T-helper 1 cell treated with Interleukin-12 subunit alpha and Interleukin-12 subunit beta and Interleukin-4 antibody, amounts not matched to agents 30 μg/mL and 1 μg/mL, for 36 hours (primary cell): ENCODE measurements around the gene ACOT13.
"Not testable (repeated sequence)": the region's sequence is repeated elsewhere in the genome, so short reads cannot be mapped to it uniquely, and the experiment has no call there.

ENCODE experiments used
- H3K27ac Mint-ChIP-seq: one replicate; pipeline ENCODE4 v1.8.0; 2021; ENCODE audit warnings: mild to moderate bottlenecking, mixed read lengths
- H3K27me3 Mint-ChIP-seq: one replicate; pipeline ENCODE4 v1.8.0; 2021; ENCODE audit warnings: low read depth, mixed read lengths
- H3K36me3 Mint-ChIP-seq: one replicate; pipeline ENCODE4 v1.8.0; 2021; ENCODE audit warnings: low read depth, mixed read lengths
- H3K4me1 Mint-ChIP-seq: one replicate; pipeline ENCODE4 v1.8.0; 2021; ENCODE audit warnings: low read depth, mixed read lengths
- H3K4me3 Mint-ChIP-seq: one replicate; pipeline ENCODE4 v1.8.0; 2021; ENCODE audit warnings: mild to moderate bottlenecking, moderate library complexity, mixed read lengths
- H3K9me3 Mint-ChIP-seq: one replicate; pipeline ENCODE4 v1.8.0; 2021; ENCODE audit warnings: mixed read lengths

The ACOT13 gene

GRCh38 chr6:24666641-24667377 lies at the start of gene ACOT13, which contains the start of gene TDP2:
Gene ACOT13 (plus strand): TSS chr6:24667077. CDS start chr6:24667264, 187 bp downstream.
Gene TDP2 (minus strand): TSS chr6:24666899. CDS start chr6:24666862, 37 bp downstream.
- H3K4me1 Mint-ChIP-seq: peaks cover 40% of the 10 kb centered on the region
- peak within 1 kb of the TSS; percentile 99 for H3K27ac Mint-ChIP-seq
- no peaks in the 10 kb centered on the region for H3K27me3 Mint-ChIP-seq
- peaks cover 28% of the 10 kb centered on the region for H3K9me3 Mint-ChIP-seq
- H3K4me3 Mint-ChIP-seq: peak within 1 kb of the TSS; percentile 98
- H3K36me3 Mint-ChIP-seq: peaks cover 49% of the 10 kb centered on the region

DNA sequence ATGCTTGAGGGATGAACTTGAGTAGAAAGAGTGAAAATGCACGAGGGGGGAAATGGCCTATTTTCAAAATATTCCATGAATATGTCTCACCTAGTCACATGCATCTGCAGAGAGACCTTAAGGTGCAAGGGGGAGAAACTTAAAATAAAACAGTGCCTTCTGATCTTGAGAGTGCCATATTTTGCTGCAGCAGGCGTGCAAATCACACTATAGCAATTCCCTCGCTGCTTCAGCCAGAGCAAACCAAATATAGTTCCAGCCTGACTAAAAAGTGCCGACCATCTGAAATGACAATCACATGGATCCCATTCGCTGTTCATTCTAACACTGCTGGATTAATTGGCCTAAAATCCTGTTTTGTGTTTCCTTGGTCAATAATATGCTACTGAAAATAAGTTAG lies 47.2 kb upstream of the ACOT13 start:
- H3K27me3 Mint-ChIP-seq: peaks cover 8% of the 10 kb centered on the region
- H3K9me3 Mint-ChIP-seq: no peaks in the 10 kb centered on the region
- H3K27ac Mint-ChIP-seq: no peak overlapping the region
- no peaks in the 10 kb centered on the region for H3K36me3 Mint-ChIP-seq
- H3K4me1 Mint-ChIP-seq: no peaks in the 10 kb centered on the region
- H3K4me3 Mint-ChIP-seq: no peak overlapping the region

DNA sequence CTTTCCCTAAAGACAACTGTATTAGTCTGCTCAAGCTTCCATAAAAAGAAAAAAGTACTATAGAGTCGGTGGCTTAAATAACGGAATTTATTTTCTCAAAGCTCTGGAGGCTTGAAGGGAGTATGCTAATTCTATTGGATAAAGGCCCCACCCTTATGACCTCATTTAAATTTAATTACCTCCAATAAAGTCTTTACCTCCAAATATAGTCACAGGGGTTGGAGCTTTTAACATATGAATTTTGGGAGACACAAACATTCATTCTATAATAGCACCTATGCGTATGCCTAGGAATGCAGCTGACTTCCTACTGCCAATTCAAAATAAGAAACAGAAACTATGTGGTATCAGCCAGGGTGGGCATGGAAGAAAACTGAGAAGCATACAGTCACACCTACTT lies 46.2 kb upstream of the ACOT13 start:
- Mint-ChIP-seq H3K4me3 (no peak overlapping the region), H3K27me3 (peaks cover 7% of the 10 kb centered on the region), H3K9me3 (no peaks in the 10 kb centered on the region), H3K4me1 (no peaks in the 10 kb centered on the region), H3K36me3 (no peaks in the 10 kb centered on the region), H3K27ac (no peak overlapping the region)

DNA sequence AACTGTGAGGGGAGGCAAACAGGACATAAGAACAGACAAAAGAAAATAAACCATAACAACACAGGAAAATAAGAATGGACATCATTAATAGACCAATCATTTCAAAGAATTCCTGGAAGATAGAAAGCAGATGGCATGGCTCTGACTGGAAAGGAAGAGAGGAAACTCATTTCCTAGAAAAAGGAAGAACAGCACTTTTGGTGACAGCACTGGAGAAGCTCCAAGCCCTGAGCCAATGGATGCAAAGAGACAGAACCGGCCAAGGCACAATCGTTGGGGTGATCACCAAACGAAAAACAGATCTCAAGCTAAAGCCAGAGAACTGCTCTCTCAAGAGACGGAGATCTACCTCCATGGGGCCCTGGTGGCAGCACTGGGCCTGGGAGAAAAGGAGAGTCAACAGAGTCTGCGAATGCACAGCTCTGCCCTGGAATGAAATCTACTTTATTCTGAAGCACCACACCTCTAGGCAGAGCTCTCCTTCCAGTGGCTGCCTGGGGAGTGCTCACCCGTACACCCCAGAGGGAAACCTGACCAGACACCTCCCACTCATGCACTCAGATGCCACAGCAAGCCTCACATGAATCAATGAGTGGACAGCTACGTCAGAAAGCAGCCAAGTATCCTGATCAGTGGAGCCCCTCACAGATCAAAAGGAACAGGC lies 45.1 kb upstream of the ACOT13 start:
- Mint-ChIP-seq H3K27me3 (peaks cover 10% of the 10 kb centered on the region), H3K9me3 (no peaks in the 10 kb centered on the region), H3K27ac (no peak overlapping the region), H3K4me1 (no peaks in the 10 kb centered on the region), H3K36me3 (no peaks in the 10 kb centered on the region), H3K4me3 (no peak overlapping the region)

DNA sequence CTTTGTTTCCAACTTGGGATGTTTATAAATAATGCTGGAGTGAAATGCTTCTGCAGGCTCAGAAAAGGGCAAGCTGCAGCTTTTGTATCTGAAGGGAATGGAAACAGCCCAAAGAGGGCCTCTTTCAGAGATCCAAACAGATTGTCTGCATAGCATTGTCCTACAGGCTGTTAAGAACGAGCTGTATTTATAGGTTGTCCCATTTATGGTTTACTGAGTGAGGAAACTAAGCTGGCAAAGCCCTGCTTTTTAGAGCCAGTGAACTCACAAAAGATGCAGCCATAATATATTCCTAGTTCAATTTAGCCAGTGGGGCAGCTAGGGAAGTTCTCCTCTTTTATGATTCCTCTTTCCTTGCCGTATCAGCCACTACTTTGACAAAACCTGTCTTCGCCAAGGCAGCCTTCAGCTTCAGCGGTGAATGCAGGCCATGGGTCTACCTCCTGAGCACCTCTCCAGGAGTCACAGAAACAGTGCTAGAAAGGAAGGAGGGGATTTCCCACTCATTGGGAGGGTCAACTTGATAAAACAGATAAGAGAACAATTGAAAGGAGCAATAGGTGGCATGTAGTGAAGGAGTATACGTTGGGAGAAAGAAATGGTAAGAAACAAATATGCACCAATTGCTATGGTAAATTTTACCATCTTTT lies 35.9 kb upstream of the ACOT13 start:
- no peaks in the 10 kb centered on the region for H3K9me3 Mint-ChIP-seq
- H3K4me3 Mint-ChIP-seq: no peak overlapping the region
- no peaks in the 10 kb centered on the region for H3K4me1 Mint-ChIP-seq
- no peaks in the 10 kb centered on the region for H3K36me3 Mint-ChIP-seq
- H3K27me3 Mint-ChIP-seq: peaks cover 42% of the 10 kb centered on the region
- H3K27ac Mint-ChIP-seq: no peak overlapping the region

DNA sequence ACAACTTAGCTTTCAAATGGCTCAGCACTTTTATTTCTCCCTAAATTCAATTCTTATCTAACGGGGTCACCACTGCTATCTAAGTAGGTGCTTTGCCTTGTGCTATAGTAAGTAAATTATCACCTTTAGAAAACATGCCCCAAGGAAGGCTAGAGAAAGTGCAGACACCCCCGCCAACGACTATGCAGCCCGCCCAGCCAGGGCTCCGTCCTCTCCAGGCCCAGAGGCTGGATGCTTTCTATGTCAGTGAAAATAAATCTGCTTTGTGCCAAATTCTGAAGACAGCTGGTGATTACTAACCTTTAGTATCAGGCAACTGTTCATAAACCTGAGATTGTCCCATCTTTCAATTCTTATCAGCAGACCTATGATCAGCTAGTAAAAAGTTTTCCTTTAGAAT lies 35.2 kb upstream of the ACOT13 start:
- no peaks in the 10 kb centered on the region for H3K9me3 Mint-ChIP-seq
- peaks cover 43% of the 10 kb centered on the region for H3K27me3 Mint-ChIP-seq
- no peak overlapping the region for H3K27ac Mint-ChIP-seq
- no peak overlapping the region for H3K4me3 Mint-ChIP-seq
- H3K4me1 Mint-ChIP-seq: no peaks in the 10 kb centered on the region
- no peaks in the 10 kb centered on the region for H3K36me3 Mint-ChIP-seq

DNA sequence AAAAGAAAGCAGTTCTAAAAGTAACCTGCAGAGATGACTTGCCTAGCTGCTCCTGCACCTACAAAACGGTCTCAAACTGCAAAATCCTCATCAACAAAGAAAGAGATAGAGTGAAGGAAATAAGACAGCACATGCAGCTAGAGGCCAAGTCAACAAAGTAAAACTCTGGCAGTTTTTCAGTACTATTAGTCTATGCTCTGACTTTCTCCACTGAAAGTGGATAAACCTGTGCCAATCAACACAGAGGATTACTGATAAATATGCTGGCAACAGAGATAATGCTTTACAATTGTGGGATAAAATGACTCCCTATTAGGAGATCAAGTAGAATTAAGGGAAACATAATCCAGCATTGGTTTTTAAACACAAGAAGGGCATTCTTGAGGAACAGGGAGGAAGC lies 34.3 kb upstream of the ACOT13 start:
- Mint-ChIP-seq H3K36me3 (no peaks in the 10 kb centered on the region), H3K4me1 (no peaks in the 10 kb centered on the region), H3K27ac (no peak overlapping the region), H3K9me3 (no peaks in the 10 kb centered on the region), H3K27me3 (peaks cover 44% of the 10 kb centered on the region), H3K4me3 (no peak overlapping the region)

DNA sequence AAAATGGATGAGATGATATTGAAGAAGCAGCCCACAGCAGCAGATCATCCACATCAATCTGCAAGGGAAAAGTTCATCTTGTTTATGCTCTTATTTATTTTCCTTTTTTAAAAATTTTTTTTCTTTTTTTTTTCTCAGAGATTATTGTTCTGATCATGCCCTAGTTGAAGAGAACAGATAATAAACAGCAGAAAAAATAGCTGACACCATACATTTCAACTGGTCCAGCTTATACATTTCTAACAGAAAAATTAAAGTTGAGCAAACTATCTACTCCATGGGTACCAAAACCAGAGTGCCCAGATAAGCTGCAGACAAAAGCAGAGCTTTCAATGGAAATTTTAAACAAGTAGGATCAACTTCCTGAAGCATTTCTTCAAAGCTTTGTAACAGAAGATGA lies 30.2 kb upstream of the ACOT13 start:
- Mint-ChIP-seq H3K27me3 (peaks cover 63% of the 10 kb centered on the region), H3K9me3 (peaks cover 4% of the 10 kb centered on the region), H3K4me3 (no peak overlapping the region), H3K4me1 (peaks cover 2% of the 10 kb centered on the region), H3K27ac (no peak overlapping the region), H3K36me3 (no peaks in the 10 kb centered on the region)

DNA sequence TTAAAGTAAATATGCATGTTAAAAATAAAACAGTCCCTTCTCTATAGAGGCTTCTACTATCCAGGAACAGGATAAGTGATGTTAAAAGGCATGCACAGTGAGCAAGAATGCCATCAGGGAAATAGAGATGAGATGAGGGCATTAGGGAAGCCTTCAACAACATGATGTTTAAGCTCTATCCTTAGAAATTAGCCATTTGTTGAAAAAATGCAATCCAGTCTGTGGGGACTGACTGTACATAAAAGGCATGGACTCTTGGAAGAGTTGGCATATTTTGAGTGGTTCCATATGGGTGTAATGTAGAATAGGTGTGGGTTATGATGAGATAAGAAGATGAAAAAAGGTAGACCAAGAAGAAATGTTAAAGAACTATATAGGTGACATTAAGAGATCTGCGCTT lies 26.7 kb upstream of the ACOT13 start:
- Mint-ChIP-seq H3K27me3 (peaks cover 54% of the 10 kb centered on the region), H3K9me3 (peaks cover 4% of the 10 kb centered on the region), H3K27ac (no peak overlapping the region), H3K36me3 (no peaks in the 10 kb centered on the region), H3K4me3 (no peak overlapping the region), H3K4me1 (peaks cover 3% of the 10 kb centered on the region)

GRCh38 chr6:24640631-24641030 lies 26.2 kb upstream of the ACOT13 start:
- H3K4me1 Mint-ChIP-seq, H3K27ac Mint-ChIP-seq, H3K4me3 Mint-ChIP-seq, H3K36me3 Mint-ChIP-seq, H3K9me3 Mint-ChIP-seq: not testable (repeated sequence)
- H3K27me3 Mint-ChIP-seq: peaks cover 55% of the 10 kb centered on the region

DNA sequence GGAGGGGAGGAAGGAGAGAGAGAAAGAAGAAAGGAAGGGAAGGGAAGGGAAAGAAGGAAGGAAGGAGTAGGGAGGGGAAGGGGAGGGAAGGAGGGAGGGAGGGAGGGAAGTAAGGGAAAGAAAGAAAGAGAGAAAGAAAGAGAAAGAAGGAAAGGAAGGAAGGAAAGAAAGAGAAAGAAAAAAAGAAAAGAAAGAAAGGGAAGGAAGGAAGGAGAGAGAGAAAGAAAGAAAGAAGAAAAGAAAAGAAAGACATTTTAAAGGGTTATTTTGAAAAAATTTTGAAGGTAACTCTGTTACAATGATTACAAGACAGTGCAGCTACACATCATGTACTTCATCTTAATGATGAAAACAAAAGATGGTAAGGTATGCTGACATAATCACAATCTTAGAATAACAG lies 24.8 kb upstream of the ACOT13 start:
- H3K36me3 Mint-ChIP-seq: no peaks in the 10 kb centered on the region
- peaks cover 4% of the 10 kb centered on the region for H3K9me3 Mint-ChIP-seq
- H3K4me3 Mint-ChIP-seq: no peak overlapping the region
- H3K27me3 Mint-ChIP-seq: peaks cover 45% of the 10 kb centered on the region
- H3K4me1 Mint-ChIP-seq: peaks cover 11% of the 10 kb centered on the region
- no peak overlapping the region for H3K27ac Mint-ChIP-seq

- Mint-ChIP-seq H3K4me3 (no peak overlapping the region), H3K27me3 (peaks cover 37% of the 10 kb centered on the region), H3K27ac (no peak overlapping the region), H3K36me3 (no peaks in the 10 kb centered on the region), H3K4me1 (peaks cover 9% of the 10 kb centered on the region), H3K9me3 (peaks cover 3% of the 10 kb centered on the region)
These were observed 23.0 kb upstream of the ACOT13 start for GRCh38 chr6:24643920-24644319.

GRCh38 chr6:24644377-24644776 lies 22.5 kb upstream of the ACOT13 start:
- Mint-ChIP-seq H3K4me3 (no peak overlapping the region), H3K4me1 (peaks cover 9% of the 10 kb centered on the region), H3K9me3 (no peaks in the 10 kb centered on the region), H3K27me3 (peaks cover 34% of the 10 kb centered on the region), H3K27ac (no peak overlapping the region), H3K36me3 (no peaks in the 10 kb centered on the region)

DNA sequence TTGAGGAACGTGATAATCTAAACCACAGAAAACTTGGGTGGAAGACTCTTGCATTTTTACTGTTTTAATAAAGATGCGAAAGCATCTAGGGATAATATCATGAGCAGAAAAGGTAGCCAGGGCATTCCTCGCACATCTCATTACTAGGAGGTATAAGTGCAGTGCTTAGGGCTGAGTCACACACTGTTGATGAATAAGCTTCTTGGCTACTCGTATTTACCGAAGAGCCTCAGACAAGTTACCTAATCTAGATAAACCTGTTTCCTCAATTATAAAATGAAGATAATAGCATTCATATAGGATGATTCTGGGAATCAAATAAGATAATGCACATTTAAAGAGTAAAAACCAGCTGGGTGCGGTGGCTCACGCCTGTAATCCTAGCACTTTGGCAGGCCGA lies 20.1 kb upstream of the ACOT13 start:
- no peak overlapping the region for H3K27ac Mint-ChIP-seq
- H3K4me1 Mint-ChIP-seq: peaks cover 9% of the 10 kb centered on the region
- H3K4me3 Mint-ChIP-seq: peak overlapping the region; percentile 86
- peaks cover 4% of the 10 kb centered on the region for H3K36me3 Mint-ChIP-seq
- peaks cover 21% of the 10 kb centered on the region for H3K27me3 Mint-ChIP-seq
- no peaks in the 10 kb centered on the region for H3K9me3 Mint-ChIP-seq

GRCh38 chr6:24648276-24648675 lies 18.6 kb upstream of the ACOT13 start:
- H3K27me3 Mint-ChIP-seq: peaks cover 21% of the 10 kb centered on the region
- H3K4me1 Mint-ChIP-seq: peaks cover 9% of the 10 kb centered on the region
- H3K9me3 Mint-ChIP-seq: no peaks in the 10 kb centered on the region
- no peak overlapping the region for H3K27ac Mint-ChIP-seq
- H3K4me3 Mint-ChIP-seq: no peak overlapping the region
- H3K36me3 Mint-ChIP-seq: peaks cover 11% of the 10 kb centered on the region
